Endodermal cell (in vitro differentiated cells): ENCODE measurements around the gene AKR1C3. TPM values are rescaled to one million over a fixed set of nuclear protein-coding genes. Genes with fewer than 3 reads are reported as not detected.
A peak's percentile ranks its signal among the peaks of the same experiment; 100 is the strongest.

Experiments used
- DNase-seq: peaks from one replicate; pipeline ENCODE4 v3.0.0-alpha.2; 2017
- H3K27ac ChIP-seq: 2 replicates; pipeline ENCODE4 v1.5.1; 2013; ENCODE audit warnings: mild to moderate bottlenecking, low read depth, low read length, moderate library complexity
- H3K27me3 ChIP-seq: 2 replicates; pipeline ENCODE4 v1.6.1; 2013; ENCODE audit warnings: mild to moderate bottlenecking, low read length, moderate library complexity; ENCODE audit not compliant: insufficient read depth, control insufficient read depth, poor library complexity, severe bottlenecking
- H3K36me3 ChIP-seq: 2 replicates; pipeline ENCODE4 v1.7.0; 2013; ENCODE audit warnings: mild to moderate bottlenecking, low read length, moderate library complexity; ENCODE audit not compliant: control insufficient read depth, insufficient read depth
- H3K4me1 ChIP-seq: one replicate; pipeline ENCODE4 v1.7.0; 2013; ENCODE audit warnings: low read length; ENCODE audit not compliant: control insufficient read depth, insufficient read depth
- H3K4me3 ChIP-seq: 2 replicates; pipeline ENCODE4 v1.5.1; 2013; ENCODE audit warnings: mild to moderate bottlenecking, low read length, moderate library complexity
- H3K9ac ChIP-seq: 2 replicates; pipeline ENCODE4 v1.6.1; 2013; ENCODE audit warnings: mild to moderate bottlenecking, low read length, moderate library complexity; ENCODE audit not compliant: poor library complexity, severe bottlenecking; ENCODE audit errors: extremely low read depth
- H3K9me3 ChIP-seq: 2 replicates; pipeline ENCODE4 v1.6.1; 2013; ENCODE audit warnings: mild to moderate bottlenecking, low read length, moderate library complexity; ENCODE audit not compliant: control insufficient read depth
- H3K27ac Mint-ChIP-seq: 2 replicates; pipeline ENCODE4 v1.8.0; 2020; ENCODE audit warnings: mixed read lengths
- H3K27me3 Mint-ChIP-seq: 2 replicates; pipeline ENCODE4 v1.8.0; 2021; ENCODE audit warnings: mild to moderate bottlenecking, mixed read lengths; ENCODE audit not compliant: insufficient read depth
- H3K36me3 Mint-ChIP-seq: 2 replicates; pipeline ENCODE4 v1.8.0; 2020; ENCODE audit warnings: low read depth, mixed read lengths
- H3K4me1 Mint-ChIP-seq: 2 replicates; pipeline ENCODE4 v1.8.0; 2020; ENCODE audit warnings: mixed read lengths
- H3K4me3 Mint-ChIP-seq: 2 replicates; pipeline ENCODE4 v1.8.0; 2020; ENCODE audit warnings: mild to moderate bottlenecking, moderate library complexity, mixed read lengths
- H3K9me3 Mint-ChIP-seq: 2 replicates; pipeline ENCODE4 v1.8.0; 2020; ENCODE audit warnings: mild to moderate bottlenecking, mixed read lengths
- CTCF ChIP-seq: fragments of 200-600 bp; sonication (generic); conservative IDR thresholded peaks from 2 replicates; pipeline ENCODE4 v1.5.0; 2021; ENCODE audit warnings: antibody characterized with exemption, mild to moderate bottlenecking
- WGBS, 2 experiments: methylation state at CpG; one replicate each; pipeline versions ENCODE4 v1.1.5 to v1.1.7; 2013; ENCODE audit warnings: missing lambda C conversion rate in 2 of 2, mixed read lengths in 1 of 2; ENCODE audit not compliant: insufficient coverage in 1 of 2, insufficient read length in 1 of 2; 5-methylcytosine and 5-hydroxymethylcytosine counted together
- total RNA-seq, 2 donors: library from RNA; stranded (reverse); fragmentation: NEBNext Ultra II Directional in 1 of 2; extraction: Animal tissue kit (Norgen Biotek cat#: 25700) in 1 of 2; gene quantifications; 2 replicates in 1 of 2; 3 replicates in 1 of 2; pipeline ENCODE4 v1.2.1, GENCODE V29; 2021

Gene AKR1C3
- total RNA-seq, 2 donors from 2014 or later = 6.1 to 28.9 TPM

- H3K4me1 Mint-ChIP-seq = peaks cover 4% of the 10 kb centered on the region
- no peaks in the 10 kb centered on the region for H3K36me3 Mint-ChIP-seq
- Histone ChIP-seq H3K27ac (no peak overlapping the region), H3K9me3 (peaks cover 10% of the 10 kb centered on the region), H3K27me3 (no peaks in the 10 kb centered on the region), H3K9ac (no peak overlapping the region), H3K36me3 (no peaks in the 10 kb centered on the region), H3K4me3 (no peak overlapping the region), H3K4me1 (no peaks in the 10 kb centered on the region)
- 61 to 78% methylated on average over 2 to 4 of the region's 4 CpGs for WGBS, 2 experiments
- H3K9me3 Mint-ChIP-seq = peaks cover 6% of the 10 kb centered on the region
- peak; percentile 78 for TF ChIP-seq CTCF
- H3K4me3 Mint-ChIP-seq = no peak overlapping the region
- DNase-seq = peak; percentile 53
- no peaks in the 10 kb centered on the region for H3K27me3 Mint-ChIP-seq
- no peak overlapping the region for H3K27ac Mint-ChIP-seq
These were observed 4.3 kb upstream of the AKR1C3 start for GRCh38 chr10:5089865-5090264.

- TF ChIP-seq CTCF = no peak
- Mint-ChIP-seq H3K36me3 (no peaks in the 10 kb centered on the region), H3K4me1 (peaks cover 4% of the 10 kb centered on the region), H3K9me3 (peaks cover 6% of the 10 kb centered on the region), H3K27ac (no peak overlapping the region), H3K27me3 (no peaks in the 10 kb centered on the region), H3K4me3 (no peak overlapping the region)
- Histone ChIP-seq H3K9ac (no peak overlapping the region), H3K4me1 (no peaks in the 10 kb centered on the region), H3K27me3 (no peaks in the 10 kb centered on the region), H3K27ac (no peak overlapping the region), H3K36me3 (no peaks in the 10 kb centered on the region), H3K9me3 (peaks cover 10% of the 10 kb centered on the region), H3K4me3 (no peak overlapping the region)
- no peak for DNase-seq
These were observed 3.7 kb upstream of the AKR1C3 start for GRCh38 chr10:5090551-5090950.

- DNase-seq = no peak
- Histone ChIP-seq H3K9ac (no peak overlapping the region), H3K27me3 (no peaks in the 10 kb centered on the region), H3K27ac (no peak overlapping the region), H3K4me3 (no peak overlapping the region), H3K4me1 (no peaks in the 10 kb centered on the region), H3K9me3 (peaks cover 10% of the 10 kb centered on the region), H3K36me3 (no peaks in the 10 kb centered on the region)
- H3K36me3 Mint-ChIP-seq = no peaks in the 10 kb centered on the region
- H3K9me3 Mint-ChIP-seq = peaks cover 3% of the 10 kb centered on the region
- H3K4me3 Mint-ChIP-seq = no peak overlapping the region
- 91 to 96% methylated on average over 3 of the region's 3 CpGs for WGBS, 2 experiments
- H3K27ac Mint-ChIP-seq = no peak overlapping the region
- TF ChIP-seq CTCF = no peak
- H3K27me3 Mint-ChIP-seq = no peaks in the 10 kb centered on the region
- peaks cover 4% of the 10 kb centered on the region for H3K4me1 Mint-ChIP-seq
These were observed 3.0 kb upstream of the AKR1C3 start for GRCh38 chr10:5091196-5091595.
